SU-DHL-6 (cell line): ENCODE data around the gene TMEM139.

Source experiments
- CTCF ChIP-seq: fragments of 200-600 bp; sonication (generic); IDR thresholded peaks from one replicate; pipeline ENCODE4 v1.5.1; 2017; ENCODE audit warnings: antibody characterized with exemption, mild to moderate bottlenecking, low read length, moderate library complexity; ENCODE audit not compliant: insufficient read depth, poor library complexity, severe bottlenecking
- EZH2phosphoT487 ChIP-seq: fragments of 200-600 bp; sonication (generic), shearing (Covaris generic); conservative IDR thresholded peaks from 2 replicates; pipeline ENCODE4 v1.6.1; 2018; ENCODE audit warnings: mild to moderate bottlenecking, antibody characterized with exemption, low read length, moderate library complexity, mixed read lengths

GRCh38 chr7:143272871-143273270 lies 11.9 kb upstream of the TMEM139 start:
- TF ChIP-seq CTCF (no peak), EZH2phosphoT487 (no peak)
